HepG2 (cell line): ENCODE measurements around the gene RBL1. TPM values are rescaled to one million over a fixed set of nuclear protein-coding genes. Genes with fewer than 3 reads are reported as not detected.

Experiments
- ATAC-seq: fragments of 200-7000 bp; cut with Tn5 transposase; 3 replicates; pipeline ENCODE4 v1.9.1; 2020; ENCODE audit warnings: mild to moderate bottlenecking, moderate library complexity
- BruUV-seq: library from RNA; stranded (reverse); fragments of 400-500 nt; replicated peaks from 2 replicates; lab custom pipeline; 2021; lab: Mats Ljungman, UMichigan
- CTCF ChIA-PET: fragments of 300-600 bp; formaldehyde crosslinking; extraction: SDS; loops from one replicate; lab custom pipeline; 2021; ENCODE audit warnings: low total read pairs, inconsistent platforms, low intra/inter-chr PET ratio; lab: Yijun Ruan, JAX
- POLR2A ChIA-PET: fragments of 350-600 bp; sonication (Branson Sonifier 250); formaldehyde crosslinking; loops from one replicate; lab custom pipeline; 2020; ENCODE audit warnings: antibody characterized with exemption, inconsistent platforms; lab: Yijun Ruan, JAX
- DNase-seq: peaks from one replicate; pipeline ENCODE4 v3.0.0-alpha.2; 2015; ENCODE audit warnings: low spot score
- FAIRE-seq: peaks from 3 replicates; lab custom pipeline; 2011; peaks lifted over from hg19 to GRCh38; lab: Jason Lieb, UNC
- H2AFZ ChIP-seq: one replicate; pipeline ENCODE4 v1.6.1; 2011; ENCODE audit warnings: low read length, inconsistent platforms
- H3K27ac ChIP-seq: fragments of 300-600 bp; 3 replicates; pipeline ENCODE4 v1.8.0; 2011; ENCODE audit warnings: mixed run types, mild to moderate bottlenecking, mixed read lengths, low read length, inconsistent platforms; ENCODE audit not compliant: insufficient read depth; ENCODE audit errors: extremely low read length
- H3K27me3 ChIP-seq, 2 experiments: fragments of 200-600 bp in 1 of 2; 2 replicates in 1 of 2; 3 replicates in 1 of 2; pipeline versions ENCODE4 v1.6.0 to v1.8.0; 2011; ENCODE audit warnings: low read length in 2 of 2, mild to moderate bottlenecking in 2 of 2, moderate library complexity in 2 of 2, inconsistent platforms in 1 of 2; ENCODE audit not compliant: insufficient read depth in 2 of 2, control insufficient read depth in 1 of 2
- H3K36me3 ChIP-seq, 2 experiments: fragments of 200-600 bp in 1 of 2; replicated peaks in 1 of 2; 2 replicates in 1 of 2; 3 replicates in 1 of 2; pipeline versions ENCODE4 v1.5.1 to v1.8.0; 2011; ENCODE audit warnings: low read length in 2 of 2, inconsistent platforms in 1 of 2; ENCODE audit not compliant: insufficient read depth in 2 of 2, control insufficient read depth in 1 of 2
- H3K4me1 ChIP-seq: 2 replicates; pipeline ENCODE4 v1.5.1; 2012; ENCODE audit warnings: low read length, inconsistent platforms; ENCODE audit not compliant: insufficient read depth
- H3K4me2 ChIP-seq: 2 replicates; pipeline ENCODE4 v1.6.0; 2011; ENCODE audit warnings: low read depth, low read length, inconsistent platforms
- H3K4me3 ChIP-seq, 3 experiments: fragments of 200-600 bp in 1 of 3; sonication (generic), shearing (Covaris generic) in 1 of 3; replicated peaks in 1 of 3; 2 replicates each; pipeline ENCODE4 v1.5.1; 2011 to 2016; ENCODE audit warnings: low read length in 3 of 3, inconsistent platforms in 2 of 3, low read depth in 2 of 3, mild to moderate bottlenecking in 2 of 3, control low read depth in 1 of 3, mixed read lengths in 1 of 3; ENCODE audit not compliant: insufficient read depth in 1 of 3
- H3K79me2 ChIP-seq: one replicate; pipeline ENCODE4 v1.6.1; 2011; ENCODE audit warnings: low read length, inconsistent platforms; ENCODE audit not compliant: insufficient read depth
- H3K9ac ChIP-seq: 2 replicates; pipeline ENCODE4 v1.6.0; 2011; ENCODE audit warnings: mild to moderate bottlenecking, low read depth, low read length, inconsistent platforms; ENCODE audit not compliant: insufficient read depth
- H3K9me3 ChIP-seq: 2 replicates; pipeline ENCODE4 v1.5.1; 2012; ENCODE audit warnings: mild to moderate bottlenecking, low read length
- H4K20me1 ChIP-seq: 2 replicates; pipeline ENCODE4 v1.6.0; 2011; ENCODE audit warnings: inconsistent platforms, mild to moderate bottlenecking, low read length, moderate library complexity; ENCODE audit not compliant: insufficient read depth
- GTF3A ChIP-seq: sonication (generic); formaldehyde crosslinking; conservative IDR thresholded peaks from 2 replicates; pipeline ENCODE4 v1.4.0; 2020; ENCODE audit warnings: mild to moderate bottlenecking, missing genetic modification reagents
- KAT2B ChIP-seq: fragments of 150-350 bp; IDR thresholded peaks from 2 replicates; pipeline ENCODE4 v1.6.1; 2014; ENCODE audit warnings: low read depth, low read length, borderline replicate concordance
- TARDBP ChIP-seq: sonication (generic); formaldehyde crosslinking; IDR thresholded peaks from 2 replicates; pipeline ENCODE4 v1.8.0; 2022; ENCODE audit warnings: mild to moderate bottlenecking, missing genetic modification reagents
- ZFP41 ChIP-seq: sonication (generic); formaldehyde crosslinking; IDR thresholded peaks from 2 replicates; pipeline ENCODE4 v1.4.0; 2020; ENCODE audit warnings: mild to moderate bottlenecking, missing genetic modification reagents, borderline replicate concordance
- ZNF124 ChIP-seq: sonication (generic); formaldehyde crosslinking; IDR thresholded peaks from 2 replicates; pipeline ENCODE4 v1.4.0; 2020; ENCODE audit warnings: missing genetic modification reagents
- ZNF274 ChIP-seq: sonication (generic); formaldehyde crosslinking; IDR thresholded peaks from 2 replicates; pipeline ENCODE4 v1.5.1; 2020; ENCODE audit warnings: mild to moderate bottlenecking, missing genetic modification reagents
- ZNF547 ChIP-seq: sonication (generic); formaldehyde crosslinking; IDR thresholded peaks from 2 replicates; pipeline ENCODE4 v1.5.1; 2020; ENCODE audit warnings: mild to moderate bottlenecking, missing genetic modification reagents
- whole genome bisulfite sequencing: methylation state at CpG from one replicate; pipeline ENCODE4 v1.1.6; 2017; ENCODE audit warnings: low lambda C conversion rate; 5-methylcytosine and 5-hydroxymethylcytosine counted together
- in situ Hi-C: cut with HindIII; loops from 2 replicates; pipeline ENCODE4 v1.10.0; 2017; ENCODE audit warnings: low pct_unique_long_range_greater_than_20kb; ENCODE audit not compliant: extremely low pct_ligation_motif_present
- intact Hi-C: fragments of 100-400 bp; cut with micrococcal nuclease; formaldehyde crosslinking; loops from one replicate; pipeline ENCODE4 v1.10.0; 2022; ENCODE audit not compliant: unreplicated experiment
- polyA plus RNA-seq, 8 experiments: library from polyadenylated mRNA; depleted of rRNA in 3 of 8; stranded (reverse) in 7 of 8; unstranded in 1 of 8; fragments of >200 nt; fragmentation: Illumina TruSeq in 4 of 8; extraction: Trizol in 4 of 8; gene quantifications; 2 replicates each; pipeline versions ENCODE4 v1.2.1 to v1.2.3, GENCODE V29; 2011 to 2016; ENCODE audit warnings: low read depth in 4 of 8, missing spikeins in 1 of 8, mixed read lengths in 1 of 8; ENCODE audit not compliant: insufficient read depth in 1 of 8
- total RNA-seq, 5 experiments: library from RNA; depleted of rRNA; stranded (reverse); fragments of >200 nt; fragmentation: Illumina TruSeq; extraction: Trizol; gene quantifications; 2 replicates each; pipeline ENCODE4 v1.2.3, GENCODE V29; 2016; ENCODE audit warnings: low read depth in 1 of 5
- TF ChIP-seq, protein P1 (sequence below), 2 experiments: fragments of 450-650 bp in 1 of 2; sonication (generic) in 1 of 2; formaldehyde crosslinking in 1 of 2; IDR thresholded peaks; 2 replicates each; pipeline versions ENCODE4 v1.6.1 to v1.8.0; 2016 to 2022; ENCODE audit warnings: antibody characterized with exemption in 1 of 2, mild to moderate bottlenecking in 1 of 2, missing genetic modification reagents in 1 of 2
- TF ChIP-seq, protein P2 (sequence below): sonication (generic); formaldehyde crosslinking; IDR thresholded peaks from 2 replicates; pipeline ENCODE4 v1.5.1; 2020; ENCODE audit warnings: mild to moderate bottlenecking, missing genetic modification reagents, moderate library complexity

The RBL1 gene
- total and polyA plus RNA-seq, 2 of the 13 experiments (the other 11 are each of a cell fraction or from before 2014, with no cell fraction given): 6.0 to 27.5 TPM

DNA sequence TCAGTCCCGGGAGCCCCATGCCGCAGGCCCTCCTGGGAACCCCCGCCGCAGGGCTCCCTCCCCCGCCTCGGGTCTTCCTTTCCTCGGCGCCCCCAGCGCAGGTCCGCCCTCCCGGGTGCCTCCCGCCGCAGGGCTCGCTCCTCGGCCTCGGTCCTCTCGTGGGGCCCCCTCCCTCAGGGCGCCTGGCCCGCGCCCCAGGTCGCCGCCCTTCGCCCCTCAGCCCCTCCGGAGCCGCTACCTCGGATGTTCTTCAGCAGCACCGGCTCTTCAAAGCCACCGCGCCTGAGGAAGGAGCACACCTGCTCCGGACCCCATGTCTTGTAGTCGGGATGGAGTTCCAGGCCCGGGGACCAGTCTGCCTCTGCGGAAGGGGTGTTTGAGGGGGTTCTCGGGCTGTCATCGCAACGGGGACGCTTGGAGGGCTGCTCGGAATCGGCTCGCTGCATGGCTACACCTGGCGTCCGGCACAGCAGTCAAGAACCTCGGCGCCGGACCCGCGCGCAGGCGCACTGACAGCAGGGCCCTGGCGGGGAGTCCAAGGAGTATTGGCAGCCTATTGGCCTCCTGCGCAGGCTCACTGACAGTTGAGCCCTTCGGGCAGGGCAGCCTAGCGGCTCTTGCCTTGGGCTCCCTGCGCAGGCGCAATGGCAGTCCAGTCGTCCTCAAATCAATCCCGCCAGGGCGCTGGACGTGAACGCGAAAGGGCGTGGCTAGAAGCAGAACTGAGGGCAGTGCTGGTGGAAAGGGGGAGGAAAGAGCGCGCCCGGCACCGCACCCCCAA lies 144.4 kb downstream of the RBL1 start, which contains the start of gene SAMHD1:
TSS of gene SAMHD1 (minus strand) at position 511 of the 781 bp plus-strand sequence. CDS start at position 446, 65 bp downstream.
- no peaks in the 10 kb centered on the region; a peak in 1 of 5 replicates for H3K27me3 ChIP-seq
- no peaks in the 10 kb centered on the region for H4K20me1 ChIP-seq
- peak; percentile 100 for DNase-seq
- peak; percentile 79 for FAIRE-seq
- peak within 1 kb of the TSS; percentile 76 for H3K27ac ChIP-seq
- H3K9me3 ChIP-seq: no peaks in the 10 kb centered on the region
- H3K9ac ChIP-seq: peak within 1 kb of the TSS; percentile 77
- peaks cover 0 to 2% of the 10 kb centered on the region in 2 experiments; a peak in 1 of 5 replicates for H3K36me3 ChIP-seq
- in situ Hi-C loops: no loop called here
- CTCF ChIA-PET: no interaction called here
- no TSS peak for BruUV-seq
- peak within 1 kb of the TSS; percentile 85 for H2AFZ ChIP-seq
- intact Hi-C loops: loop anchor here (10.0 kb wide), 1 partner anchor 143 kb away; the partner anchor contains the start of gene RBL1
- peaks cover 14% of the 10 kb centered on the region for H3K79me2 ChIP-seq
- under 1% methylated on average over 50 of the region's 66 CpGs for WGBS
- peak; percentile 93 for ATAC-seq
- POLR2A ChIA-PET: no interaction called here
- peak within 1 kb of the TSS; percentile 86 to 98 (median 88) for H3K4me3 ChIP-seq
- H3K4me2 ChIP-seq: peak within 1 kb of the TSS; percentile 86
- H3K4me1 ChIP-seq: peaks cover 72% of the 10 kb centered on the region
- TF ChIP-seq GTF3A (CRISPR knock-in tag) (peak; percentile 98), ZFP41 (CRISPR knock-in tag) (peak; percentile 69), KAT2B (no peak), ZNF274 (peak; percentile 71; the same call in 1 of the 2 replicates), ZNF124 (CRISPR knock-in tag) (no peak; the same call in none of the 2 replicates), ZNF547 (CRISPR knock-in tag) (peak; percentile 92), TARDBP (CRISPR knock-in tag) (peak; percentile 21; the same call in 1 of the 2 replicates)
- TF ChIP-seq, protein P1, sequence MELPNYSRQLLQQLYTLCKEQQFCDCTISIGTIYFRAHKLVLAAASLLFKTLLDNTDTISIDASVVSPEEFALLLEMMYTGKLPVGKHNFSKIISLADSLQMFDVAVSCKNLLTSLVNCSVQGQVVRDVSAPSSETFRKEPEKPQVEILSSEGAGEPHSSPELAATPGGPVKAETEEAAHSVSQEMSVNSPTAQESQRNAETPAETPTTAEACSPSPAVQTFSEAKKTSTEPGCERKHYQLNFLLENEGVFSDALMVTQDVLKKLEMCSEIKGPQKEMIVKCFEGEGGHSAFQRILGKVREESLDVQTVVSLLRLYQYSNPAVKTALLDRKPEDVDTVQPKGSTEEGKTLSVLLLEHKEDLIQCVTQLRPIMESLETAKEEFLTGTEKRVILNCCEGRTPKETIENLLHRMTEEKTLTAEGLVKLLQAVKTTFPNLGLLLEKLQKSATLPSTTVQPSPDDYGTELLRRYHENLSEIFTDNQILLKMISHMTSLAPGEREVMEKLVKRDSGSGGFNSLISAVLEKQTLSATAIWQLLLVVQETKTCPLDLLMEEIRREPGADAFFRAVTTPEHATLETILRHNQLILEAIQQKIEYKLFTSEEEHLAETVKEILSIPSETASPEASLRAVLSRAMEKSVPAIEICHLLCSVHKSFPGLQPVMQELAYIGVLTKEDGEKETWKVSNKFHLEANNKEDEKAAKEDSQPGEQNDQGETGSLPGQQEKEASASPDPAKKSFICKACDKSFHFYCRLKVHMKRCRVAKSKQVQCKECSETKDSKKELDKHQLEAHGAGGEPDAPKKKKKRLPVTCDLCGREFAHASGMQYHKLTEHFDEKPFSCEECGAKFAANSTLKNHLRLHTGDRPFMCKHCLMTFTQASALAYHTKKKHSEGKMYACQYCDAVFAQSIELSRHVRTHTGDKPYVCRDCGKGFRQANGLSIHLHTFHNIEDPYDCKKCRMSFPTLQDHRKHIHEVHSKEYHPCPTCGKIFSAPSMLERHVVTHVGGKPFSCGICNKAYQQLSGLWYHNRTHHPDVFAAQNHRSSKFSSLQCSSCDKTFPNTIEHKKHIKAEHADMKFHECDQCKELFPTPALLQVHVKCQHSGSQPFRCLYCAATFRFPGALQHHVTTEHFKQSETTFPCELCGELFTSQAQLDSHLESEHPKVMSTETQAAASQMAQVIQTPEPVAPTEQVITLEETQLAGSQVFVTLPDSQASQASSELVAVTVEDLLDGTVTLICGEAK (IDR thresholded peaks at IDR 0.05): no peak
- TF ChIP-seq, protein P1 (CRISPR knock-in tag; IDR thresholded peaks at IDR 0.05): no peak; the same call in none of the 2 replicates
- TF ChIP-seq, protein P2, sequence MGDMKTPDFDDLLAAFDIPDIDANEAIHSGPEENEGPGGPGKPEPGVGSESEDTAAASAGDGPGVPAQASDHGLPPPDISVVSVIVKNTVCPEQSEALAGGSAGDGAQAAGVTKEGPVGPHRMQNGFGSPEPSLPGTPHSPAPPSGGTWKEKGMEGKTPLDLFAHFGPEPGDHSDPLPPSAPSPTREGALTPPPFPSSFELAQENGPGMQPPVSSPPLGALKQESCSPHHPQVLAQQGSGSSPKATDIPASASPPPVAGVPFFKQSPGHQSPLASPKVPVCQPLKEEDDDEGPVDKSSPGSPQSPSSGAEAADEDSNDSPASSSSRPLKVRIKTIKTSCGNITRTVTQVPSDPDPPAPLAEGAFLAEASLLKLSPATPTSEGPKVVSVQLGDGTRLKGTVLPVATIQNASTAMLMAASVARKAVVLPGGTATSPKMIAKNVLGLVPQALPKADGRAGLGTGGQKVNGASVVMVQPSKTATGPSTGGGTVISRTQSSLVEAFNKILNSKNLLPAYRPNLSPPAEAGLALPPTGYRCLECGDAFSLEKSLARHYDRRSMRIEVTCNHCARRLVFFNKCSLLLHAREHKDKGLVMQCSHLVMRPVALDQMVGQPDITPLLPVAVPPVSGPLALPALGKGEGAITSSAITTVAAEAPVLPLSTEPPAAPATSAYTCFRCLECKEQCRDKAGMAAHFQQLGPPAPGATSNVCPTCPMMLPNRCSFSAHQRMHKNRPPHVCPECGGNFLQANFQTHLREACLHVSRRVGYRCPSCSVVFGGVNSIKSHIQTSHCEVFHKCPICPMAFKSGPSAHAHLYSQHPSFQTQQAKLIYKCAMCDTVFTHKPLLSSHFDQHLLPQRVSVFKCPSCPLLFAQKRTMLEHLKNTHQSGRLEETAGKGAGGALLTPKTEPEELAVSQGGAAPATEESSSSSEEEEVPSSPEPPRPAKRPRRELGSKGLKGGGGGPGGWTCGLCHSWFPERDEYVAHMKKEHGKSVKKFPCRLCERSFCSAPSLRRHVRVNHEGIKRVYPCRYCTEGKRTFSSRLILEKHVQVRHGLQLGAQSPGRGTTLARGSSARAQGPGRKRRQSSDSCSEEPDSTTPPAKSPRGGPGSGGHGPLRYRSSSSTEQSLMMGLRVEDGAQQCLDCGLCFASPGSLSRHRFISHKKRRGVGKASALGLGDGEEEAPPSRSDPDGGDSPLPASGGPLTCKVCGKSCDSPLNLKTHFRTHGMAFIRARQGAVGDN (CRISPR knock-in tag): peak; percentile 99
